ENCODE measurements around the gene TPGS1. TPM values are rescaled to one million over a fixed set of nuclear protein-coding genes. Genes with fewer than 3 reads are reported as not detected.

TPGS1 gene
- total and polyA plus RNA-seq, 12 donors: 7.1 to 22.2 (median 10.2) TPM

DNA sequence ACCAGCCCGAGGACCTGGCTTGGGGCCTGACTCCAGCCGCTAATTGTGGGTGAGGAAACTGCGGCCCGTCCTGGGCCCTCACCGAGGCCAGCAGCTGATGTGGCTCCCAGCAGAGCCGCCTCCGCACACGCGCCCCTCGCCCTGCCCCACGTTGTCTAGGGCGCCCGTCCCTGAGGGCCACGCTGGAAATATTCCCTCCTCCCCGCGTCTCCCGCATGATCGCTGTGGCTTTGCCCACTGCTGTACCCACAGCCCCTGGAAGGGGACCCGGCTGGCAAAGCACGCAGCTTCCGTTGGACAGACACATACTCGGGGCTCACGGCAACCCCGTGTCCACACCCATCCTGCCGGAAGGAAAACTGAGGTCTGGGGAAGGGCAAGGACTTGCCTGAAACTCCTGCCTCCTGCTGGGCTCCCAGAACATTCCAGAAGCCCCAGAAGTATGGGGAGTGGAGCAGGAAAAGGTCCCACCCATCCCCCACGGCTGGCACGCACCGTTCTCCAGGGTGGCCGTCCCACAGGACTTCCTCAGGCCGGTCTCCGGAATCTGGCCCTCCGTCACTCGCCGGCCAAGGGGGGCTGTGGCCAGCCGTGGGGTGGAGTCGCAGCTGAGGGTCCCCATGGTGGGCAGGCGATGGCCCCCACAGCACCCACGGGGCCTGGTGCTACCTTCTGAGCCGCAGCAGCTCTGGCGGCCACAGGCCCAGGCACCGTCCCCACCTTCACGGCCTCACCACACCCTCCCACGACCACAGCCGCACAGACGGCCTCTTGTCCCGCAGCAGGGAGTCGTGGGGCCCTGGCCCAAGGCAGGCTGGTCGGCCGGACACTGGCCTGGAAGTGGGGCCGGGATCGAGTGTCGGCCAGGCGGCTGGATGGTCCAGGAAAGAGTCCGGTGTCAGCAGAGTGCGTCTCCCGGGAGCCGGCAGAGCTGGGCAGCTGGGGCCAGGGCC is 32.9 kb upstream of the TPGS1 start:
- H3K4me1 ChIP-seq: peaks cover 0 to 14% (median 8%) of the 10 kb centered on the region in 9 donors
- peak overlapping the region in 9 of 10 donors; percentile 42 to 85 (median 67) for H3K27ac ChIP-seq
- intact Hi-C loops (cut with DNase I): loop anchor here in 3 of 10 donors (5.0 to 10.0 kb wide), 3 partner anchors 90 to 100 kb away; a partner anchor contains a TSS
- no peaks in the 10 kb centered on the region for H3K36me3 ChIP-seq
- H3K27me3 ChIP-seq: peaks cover 0 to 3% (median 0%) of the 10 kb centered on the region in 7 donors
- DNase-seq: peak; percentile 32 to 61
- WGBS, 2 donors: 52 to 65% methylated on average over 57 of the region's 57 CpGs
- peak overlapping the region in 8 of 10 donors; percentile 0 to 34 (median 20) for H3K4me3 ChIP-seq
- ATAC-seq: peak; percentile 53 to 90 (median 76)
- H3K9me3 ChIP-seq: no peaks in the 10 kb centered on the region
- TF ChIP-seq, protein P1, sequence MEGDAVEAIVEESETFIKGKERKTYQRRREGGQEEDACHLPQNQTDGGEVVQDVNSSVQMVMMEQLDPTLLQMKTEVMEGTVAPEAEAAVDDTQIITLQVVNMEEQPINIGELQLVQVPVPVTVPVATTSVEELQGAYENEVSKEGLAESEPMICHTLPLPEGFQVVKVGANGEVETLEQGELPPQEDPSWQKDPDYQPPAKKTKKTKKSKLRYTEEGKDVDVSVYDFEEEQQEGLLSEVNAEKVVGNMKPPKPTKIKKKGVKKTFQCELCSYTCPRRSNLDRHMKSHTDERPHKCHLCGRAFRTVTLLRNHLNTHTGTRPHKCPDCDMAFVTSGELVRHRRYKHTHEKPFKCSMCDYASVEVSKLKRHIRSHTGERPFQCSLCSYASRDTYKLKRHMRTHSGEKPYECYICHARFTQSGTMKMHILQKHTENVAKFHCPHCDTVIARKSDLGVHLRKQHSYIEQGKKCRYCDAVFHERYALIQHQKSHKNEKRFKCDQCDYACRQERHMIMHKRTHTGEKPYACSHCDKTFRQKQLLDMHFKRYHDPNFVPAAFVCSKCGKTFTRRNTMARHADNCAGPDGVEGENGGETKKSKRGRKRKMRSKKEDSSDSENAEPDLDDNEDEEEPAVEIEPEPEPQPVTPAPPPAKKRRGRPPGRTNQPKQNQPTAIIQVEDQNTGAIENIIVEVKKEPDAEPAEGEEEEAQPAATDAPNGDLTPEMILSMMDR (IDR thresholded peaks at IDR 0.05): peak in 2 of 9 donors; percentile 13 to 26

DNA sequence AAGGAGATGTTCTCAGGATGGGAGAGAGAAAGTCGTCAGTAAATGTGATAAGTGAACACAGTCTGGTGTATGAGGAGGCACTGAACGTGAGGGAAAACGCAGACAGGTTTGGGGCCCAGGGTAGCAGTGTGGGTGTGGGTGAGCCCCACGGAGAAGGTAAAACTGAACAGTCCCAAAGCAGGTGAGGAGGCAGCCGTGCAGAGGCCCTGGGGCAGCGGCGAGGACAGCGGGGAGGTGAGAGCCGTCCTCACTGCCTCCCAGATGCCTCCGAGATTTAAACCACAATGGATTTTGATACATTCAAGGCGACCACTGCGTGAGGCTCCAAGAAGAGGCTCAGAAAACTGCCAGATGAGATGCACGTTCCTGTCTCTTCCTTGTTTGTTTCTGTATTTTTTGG is 31.9 kb upstream of the TPGS1 start:
- H3K27me3 ChIP-seq: peaks cover 0 to 3% (median 0%) of the 10 kb centered on the region in 7 donors
- intact Hi-C loops (cut with DNase I): loop anchor here in 3 of 10 donors (5.0 to 10.0 kb wide), 3 partner anchors 91 to 101 kb away; a partner anchor contains a TSS
- no peaks in the 10 kb centered on the region for H3K9me3 ChIP-seq
- DNase-seq: no peak
- H3K36me3 ChIP-seq: no peaks in the 10 kb centered on the region
- 87 to 89% methylated on average over 13 of the region's 13 CpGs for WGBS, 2 donors
- peak overlapping the region in 2 of 10 donors; percentile 63 to 79 for H3K27ac ChIP-seq
- H3K4me3 ChIP-seq: no peak overlapping the region
- TF ChIP-seq, protein P1 (IDR thresholded peaks at IDR 0.05): no peak
- H3K4me1 ChIP-seq: peaks cover 3 to 21% (median 9%) of the 10 kb centered on the region in 9 donors
- ATAC-seq: no peak

DNA sequence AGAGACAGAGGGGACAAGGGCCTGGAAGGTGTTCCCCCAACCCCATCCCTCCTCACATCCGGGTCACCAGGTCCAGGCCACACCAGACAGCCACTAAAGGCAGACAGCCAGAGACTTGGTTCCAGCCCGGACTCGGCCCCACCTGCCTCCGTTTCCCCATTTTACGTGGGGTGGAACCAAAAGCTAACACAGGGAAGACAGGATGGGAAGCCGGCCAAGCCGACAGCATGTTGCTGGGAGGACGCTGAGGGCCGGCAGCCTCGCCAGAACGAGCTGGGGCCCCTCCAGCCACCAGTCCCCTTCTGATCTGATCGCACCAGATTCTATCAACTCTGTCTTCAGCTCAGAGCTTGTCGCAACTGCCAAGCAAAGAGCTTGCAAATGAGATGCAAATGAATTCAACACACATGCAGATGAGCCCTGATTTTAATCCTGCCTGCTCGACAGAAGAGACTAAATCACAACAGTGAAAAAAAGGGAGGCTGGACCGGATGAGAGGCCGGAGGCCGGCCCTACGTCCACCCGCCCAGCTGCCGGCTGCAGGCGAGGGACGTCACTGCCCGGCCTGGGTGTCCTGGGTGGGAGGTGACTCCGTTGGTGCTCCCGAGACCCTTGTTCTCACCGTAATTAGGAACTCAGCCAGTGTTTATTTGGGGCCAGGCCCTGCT is 28.9 kb upstream of the TPGS1 start:
- ATAC-seq (no peak), DNase-seq (no peak)
- TF ChIP-seq, protein P1 (IDR thresholded peaks at IDR 0.05): no peak
- H3K9me3 ChIP-seq: no peaks in the 10 kb centered on the region
- peaks cover 3 to 21% (median 9%) of the 10 kb centered on the region in 9 donors for H3K4me1 ChIP-seq
- peaks cover 0 to 4% (median 0%) of the 10 kb centered on the region in 7 donors for H3K27me3 ChIP-seq
- H3K4me3 ChIP-seq: no peak overlapping the region
- H3K36me3 ChIP-seq: no peaks in the 10 kb centered on the region
- no peak overlapping the region for H3K27ac ChIP-seq
- WGBS, 2 donors: 74 to 78% methylated on average over 26 of the region's 26 CpGs
- intact Hi-C loops (cut with DNase I): loop anchor here in 3 of 10 donors (5.0 to 10.0 kb wide), 3 partner anchors 94 to 104 kb away; a partner anchor contains a TSS

DNA sequence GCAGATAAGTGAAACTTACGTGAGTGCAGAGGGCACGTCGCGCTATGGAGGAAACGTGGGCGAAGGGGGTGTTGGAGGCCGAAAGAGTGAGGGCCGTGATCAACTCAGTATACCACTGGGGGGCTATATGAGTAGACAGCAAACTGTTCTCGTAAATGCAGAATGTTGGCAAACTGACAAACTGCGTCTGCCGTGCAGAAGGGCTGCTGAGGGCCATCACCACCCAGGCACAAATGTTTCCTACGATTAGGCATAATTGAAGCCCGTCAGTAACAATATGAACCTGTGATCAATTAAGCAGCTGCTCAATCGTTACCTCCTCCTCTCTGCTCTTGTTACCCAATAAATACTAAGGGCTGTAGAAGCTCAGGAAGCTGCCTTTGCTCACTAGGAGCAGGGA is 28.3 kb upstream of the TPGS1 start:
- H3K27ac ChIP-seq: no peak overlapping the region
- TF ChIP-seq, protein P1 (IDR thresholded peaks at IDR 0.05): no peak
- H3K36me3 ChIP-seq: no peaks in the 10 kb centered on the region
- peaks cover 0 to 10% (median 0%) of the 10 kb centered on the region in 7 donors for H3K27me3 ChIP-seq
- DNase-seq (no peak), ATAC-seq (no peak)
- H3K4me3 ChIP-seq: no peak overlapping the region
- 69 to 81% methylated on average over 14 of the region's 14 CpGs for WGBS, 2 donors
- peaks cover 3 to 20% (median 9%) of the 10 kb centered on the region in 9 donors for H3K4me1 ChIP-seq
- intact Hi-C loops (cut with DNase I): loop anchor here in 3 of 10 donors (5.0 to 10.0 kb wide), 3 partner anchors 94 to 104 kb away; a partner anchor contains a TSS
- no peaks in the 10 kb centered on the region for H3K9me3 ChIP-seq

Data from heart right ventricle (tissue), 16 donors.